ENCODE data around the gene GMNN. TPM values are rescaled to one million over a fixed set of nuclear protein-coding genes. Genes with fewer than 3 reads are reported as not detected.
"Not testable (repeated sequence)": the region's sequence is repeated elsewhere in the genome, so short reads cannot be mapped to it uniquely, and the experiment has no call there.

The GMNN gene
- total RNA-seq, 1 experiment from 2014 or later: 78.1 TPM

DNA sequence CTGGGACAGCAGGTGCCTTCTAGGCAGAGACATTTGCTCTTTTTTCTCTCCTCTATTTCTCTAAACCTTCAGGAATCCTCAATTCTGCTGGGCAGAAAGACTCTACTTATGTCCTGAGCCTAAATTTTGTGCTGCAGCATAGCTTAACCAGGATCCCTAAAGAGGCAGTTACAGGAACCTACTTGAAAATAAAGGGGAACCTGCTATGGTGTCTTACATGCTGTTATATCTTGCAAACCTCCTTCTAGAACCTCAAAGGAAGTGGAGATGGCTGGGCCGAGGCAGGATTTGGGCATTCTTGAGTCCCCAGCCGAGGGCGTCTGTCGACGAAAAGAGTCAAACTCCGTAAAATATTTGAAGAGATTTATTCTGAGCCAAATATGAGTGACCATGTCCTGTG is 17.1 kb upstream of the GMNN start:
- in situ Hi-C loops (cut with HindIII; ENCODE audit: low pct_unique_long_range_greater_than_20kb, low sequenced_read_pairs): no loop called here
- DNase-seq (ENCODE audit: low read depth, low spot score): no peak

DNA sequence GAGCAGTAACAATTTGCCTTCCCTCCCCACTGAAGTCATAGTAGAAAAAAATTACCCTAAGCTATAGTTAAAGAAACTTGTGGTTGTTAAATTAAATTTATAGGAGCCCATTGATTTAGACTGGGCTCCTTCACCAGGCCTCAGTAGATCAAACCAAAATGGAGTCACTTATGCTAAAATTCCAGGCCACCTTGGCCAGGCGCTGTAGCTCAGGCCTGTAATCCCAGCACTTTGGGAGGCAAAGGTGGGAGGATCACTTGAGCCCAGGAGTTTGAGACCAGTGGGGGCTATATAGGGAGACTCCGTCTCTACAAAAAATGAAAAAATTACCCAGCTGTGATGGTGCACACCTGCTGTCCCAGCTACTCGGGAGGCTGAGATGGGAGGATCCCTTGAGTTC is 15.0 kb upstream of the GMNN start:
- DNase-seq (ENCODE audit: low read depth, low spot score): no peak
- in situ Hi-C loops (cut with HindIII; ENCODE audit: low pct_unique_long_range_greater_than_20kb, low sequenced_read_pairs): no loop called here

DNA sequence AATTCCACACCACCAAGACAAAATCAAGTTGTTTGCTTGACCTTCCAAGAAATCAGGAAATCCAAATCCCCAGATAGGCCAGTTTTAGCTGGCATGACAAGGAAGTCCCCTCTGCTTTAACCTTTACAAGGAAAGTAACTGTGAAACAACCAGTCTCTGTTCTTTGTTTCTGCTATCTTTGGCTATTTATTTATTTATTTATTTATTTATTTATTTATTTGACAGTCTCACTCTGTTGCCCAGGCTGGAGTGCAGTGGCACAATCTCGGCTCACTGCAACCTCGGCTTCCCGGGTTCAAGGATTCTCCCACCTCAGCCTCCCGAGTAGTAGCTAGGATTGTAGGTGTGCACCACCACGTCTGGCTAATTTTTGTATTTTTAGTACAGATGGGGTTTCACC is 14.5 kb upstream of the GMNN start:
- no peak for DNase-seq (ENCODE audit: low read depth, low spot score)
- in situ Hi-C loops (cut with HindIII; ENCODE audit: low pct_unique_long_range_greater_than_20kb, low sequenced_read_pairs): no loop called here

DNA sequence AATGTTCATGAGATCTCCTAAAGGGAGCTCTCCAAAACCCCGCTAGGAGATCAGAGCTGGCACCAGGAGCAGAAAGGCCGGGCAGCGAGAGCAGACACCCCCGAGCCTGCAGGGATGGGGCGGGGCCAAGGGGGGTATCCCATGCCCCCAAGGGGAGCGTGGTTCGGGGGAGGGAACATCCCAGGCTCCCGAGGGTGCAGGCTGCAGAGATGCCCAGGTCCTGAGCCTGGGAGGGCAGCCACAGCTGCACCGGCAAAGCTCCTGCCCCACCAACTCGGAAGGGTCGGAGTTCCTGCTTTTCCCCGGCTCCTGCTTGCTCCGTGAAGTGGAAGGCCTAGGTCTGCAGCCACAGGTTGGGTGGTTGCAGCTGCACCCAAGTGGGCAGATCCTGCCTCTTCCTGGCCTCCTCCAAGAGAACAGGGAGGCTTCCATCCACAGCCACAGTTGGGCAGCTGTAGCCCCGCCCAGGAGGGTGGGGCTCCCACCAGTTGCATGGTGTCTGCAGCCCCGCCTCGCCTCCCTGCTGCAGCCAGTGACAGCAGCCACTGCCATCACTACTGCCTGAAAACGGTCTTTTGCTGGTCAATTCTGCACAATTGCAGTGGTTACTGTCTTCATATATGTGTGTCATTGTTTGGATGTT is 13.4 kb upstream of the GMNN start:
- peak; percentile 48 for DNase-seq (ENCODE audit: low read depth, low spot score)

DNA sequence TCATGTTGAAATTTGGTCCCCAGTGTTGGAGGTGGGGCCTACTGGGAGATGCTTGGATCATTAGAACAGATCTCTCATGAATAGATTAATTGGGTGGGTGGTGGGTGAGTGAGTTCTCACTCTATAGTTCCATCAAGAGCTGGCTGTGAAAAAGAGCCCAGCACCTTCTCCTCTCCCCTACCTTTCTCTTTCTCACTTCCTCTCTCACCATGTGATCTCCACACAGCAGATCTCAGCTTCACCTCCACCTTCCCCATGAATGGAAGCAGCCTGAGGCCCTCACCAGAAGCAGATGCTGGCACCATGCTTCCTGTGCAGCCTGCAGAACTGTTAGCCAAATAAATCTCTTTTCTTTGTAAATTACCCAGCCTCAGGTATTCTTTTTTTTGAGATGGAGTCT is 12.9 kb upstream of the GMNN start:
- no peak for DNase-seq (ENCODE audit: low read depth, low spot score)
- in situ Hi-C loops (cut with HindIII; ENCODE audit: low pct_unique_long_range_greater_than_20kb, low sequenced_read_pairs): no loop called here

More for the DNA sequence above, 13.4 kb upstream of the GMNN start:
- in situ Hi-C loops (cut with HindIII; ENCODE audit: low pct_unique_long_range_greater_than_20kb, low sequenced_read_pairs): no loop called here

DNA sequence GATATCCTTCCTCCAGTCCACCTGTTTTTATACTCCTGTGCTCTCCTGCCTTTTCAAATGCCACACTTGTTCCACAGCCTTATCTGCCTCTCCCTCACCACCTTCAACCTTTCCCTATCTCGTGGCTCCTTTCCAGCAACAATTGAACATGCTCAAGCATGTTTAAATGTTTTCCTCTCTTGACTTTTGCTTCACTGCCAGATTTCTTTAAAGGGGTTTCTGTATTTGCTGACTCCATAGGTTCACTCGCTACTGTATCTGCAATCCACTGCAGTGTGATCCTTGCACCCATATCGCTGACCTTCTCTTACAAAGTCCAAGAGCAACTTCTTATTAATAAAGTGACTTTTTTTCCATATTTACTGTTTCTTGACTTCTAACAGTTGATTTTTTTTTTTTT is 11.2 kb upstream of the GMNN start:
- in situ Hi-C loops (cut with HindIII; ENCODE audit: low pct_unique_long_range_greater_than_20kb, low sequenced_read_pairs): no loop called here
- no peak for DNase-seq (ENCODE audit: low read depth, low spot score)

DNA sequence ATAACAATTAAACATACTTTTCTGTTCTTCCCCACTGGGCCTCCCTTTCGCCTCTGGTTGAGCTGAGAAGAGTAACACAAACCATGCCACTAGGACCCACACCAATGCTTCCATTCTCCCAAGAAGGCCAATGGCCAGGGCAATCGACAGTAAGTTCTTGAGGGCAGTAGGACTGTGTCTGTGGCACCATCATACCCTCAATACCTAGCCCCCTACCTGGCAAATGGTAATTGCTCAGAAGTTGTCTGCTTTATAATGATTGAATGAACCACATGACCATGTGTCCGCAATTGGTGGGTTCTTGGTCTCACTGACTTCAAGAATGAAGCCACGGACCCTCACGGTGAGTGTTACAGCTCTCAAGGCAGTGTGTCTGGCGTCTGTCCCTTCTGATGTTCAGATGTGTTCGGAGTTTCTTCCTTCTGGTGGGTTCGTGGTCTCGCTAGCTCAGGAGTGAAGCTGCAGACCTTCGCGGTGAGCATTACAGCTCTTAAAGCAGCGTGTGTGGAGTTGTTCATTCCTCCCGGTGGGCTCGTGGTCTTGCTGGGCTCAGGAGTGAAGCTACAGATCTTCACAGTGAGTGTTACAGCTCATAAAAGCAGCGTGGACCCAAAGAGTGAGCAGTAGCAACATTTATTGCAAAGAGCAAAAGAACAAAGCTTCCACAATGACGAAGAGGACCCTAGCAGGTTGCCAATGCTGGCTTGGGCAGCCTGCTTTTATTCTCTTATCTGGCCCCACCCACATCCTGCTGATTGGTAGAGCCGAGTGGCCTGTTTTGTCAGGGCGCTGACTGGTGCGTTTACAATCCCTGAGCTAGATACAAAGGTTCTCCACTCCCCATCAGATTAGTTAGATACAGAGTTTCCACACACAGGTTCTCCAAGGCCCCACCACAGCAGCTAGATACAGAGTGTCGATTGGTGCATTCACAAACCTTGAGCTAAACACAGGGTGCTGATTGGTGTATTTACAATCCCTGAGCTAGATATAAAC is 9.6 kb upstream of the GMNN start:
- in situ Hi-C loops (cut with HindIII; ENCODE audit: low pct_unique_long_range_greater_than_20kb, low sequenced_read_pairs): not testable (repeated sequence)

DNA sequence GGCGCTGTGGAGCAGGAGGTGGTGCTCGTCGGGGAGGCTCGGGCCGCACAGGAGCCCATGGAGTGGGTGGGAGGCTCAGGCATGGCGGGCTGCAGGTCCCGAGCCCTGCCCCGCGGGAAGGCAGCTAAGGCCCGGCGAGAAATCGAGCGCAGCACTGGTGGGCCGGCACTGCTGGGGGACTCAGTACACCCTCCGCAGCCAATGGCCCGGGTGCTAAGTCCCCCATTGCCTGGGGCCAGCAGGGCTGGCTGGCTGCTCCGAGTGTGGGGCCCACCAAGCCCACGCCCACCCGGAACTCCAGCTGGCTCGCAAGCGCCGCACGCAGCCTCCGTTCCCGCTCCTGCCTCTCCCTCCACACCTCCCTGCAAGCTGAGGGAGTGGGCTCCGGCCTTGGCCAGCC is 8.8 kb upstream of the GMNN start:
- in situ Hi-C loops (cut with HindIII; ENCODE audit: low pct_unique_long_range_greater_than_20kb, low sequenced_read_pairs): not testable (repeated sequence)

More for the DNA sequence above, 9.6 kb upstream of the GMNN start:
- not testable (repeated sequence) for DNase-seq (ENCODE audit: low read depth, low spot score)

DNA sequence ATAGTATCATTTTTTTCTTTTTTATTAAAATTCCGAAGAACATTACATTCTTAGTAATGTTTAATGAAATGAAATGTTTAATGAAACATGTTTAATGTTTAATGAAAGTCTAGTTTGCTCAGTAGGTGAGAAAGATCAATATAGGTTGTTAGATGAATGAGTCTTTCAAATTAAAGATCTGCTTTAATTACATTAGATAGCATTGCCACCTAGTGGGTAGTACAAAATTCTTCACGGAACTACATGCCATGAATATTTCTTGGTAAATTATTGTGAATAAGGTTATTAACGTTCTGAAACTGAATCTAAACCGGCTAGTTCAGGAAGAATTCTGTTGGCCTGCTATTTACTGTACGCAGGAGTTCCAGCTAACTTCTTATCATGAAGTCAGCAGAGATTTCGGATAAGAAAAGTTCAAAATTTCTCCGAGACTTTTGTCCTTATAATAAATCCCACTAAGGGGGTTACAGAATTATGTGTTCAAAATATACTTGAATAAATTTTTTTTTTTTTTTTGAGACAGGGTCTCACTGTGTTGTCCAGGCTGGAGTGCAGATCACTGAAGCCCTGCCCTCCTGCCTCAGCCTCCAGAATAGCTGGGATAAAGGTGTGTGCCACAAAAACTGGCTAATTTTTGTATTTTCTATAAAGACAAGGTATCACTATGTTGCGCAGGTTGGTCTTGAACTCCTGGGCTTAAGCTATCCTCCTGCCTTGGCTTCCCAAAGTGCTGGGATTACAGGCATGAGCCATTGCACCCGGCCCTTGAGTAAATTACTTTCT is 7.9 kb upstream of the GMNN start:
- peak; percentile 66 for DNase-seq (ENCODE audit: low read depth, low spot score)

More for the DNA sequence above, 8.8 kb upstream of the GMNN start:
- DNase-seq (ENCODE audit: low read depth, low spot score): not testable (repeated sequence)

DNA sequence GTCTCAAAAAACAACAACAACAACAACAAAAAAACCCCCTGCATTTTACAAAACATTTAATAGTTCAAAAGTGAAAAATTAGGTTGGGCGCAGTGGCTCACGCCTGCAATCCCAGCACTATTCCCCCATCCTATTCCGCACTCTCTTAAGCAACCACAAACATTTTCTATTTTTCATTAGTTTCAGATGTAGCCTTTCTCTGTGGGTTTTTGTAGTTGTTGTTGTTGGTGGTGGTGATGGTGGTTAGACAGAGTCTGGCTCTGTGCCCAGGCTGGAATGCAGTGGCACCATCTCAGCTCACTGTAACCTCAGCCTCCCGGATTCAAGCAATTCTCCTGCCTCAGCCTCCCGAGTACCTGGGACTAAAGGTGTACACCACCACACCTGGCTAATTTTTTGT is 6.4 kb upstream of the GMNN start:
- in situ Hi-C loops (cut with HindIII; ENCODE audit: low pct_unique_long_range_greater_than_20kb, low sequenced_read_pairs): no loop called here
- DNase-seq (ENCODE audit: low read depth, low spot score): no peak

More for the DNA sequence above, 7.9 kb upstream of the GMNN start:
- in situ Hi-C loops (cut with HindIII; ENCODE audit: low pct_unique_long_range_greater_than_20kb, low sequenced_read_pairs): no loop called here

DNA sequence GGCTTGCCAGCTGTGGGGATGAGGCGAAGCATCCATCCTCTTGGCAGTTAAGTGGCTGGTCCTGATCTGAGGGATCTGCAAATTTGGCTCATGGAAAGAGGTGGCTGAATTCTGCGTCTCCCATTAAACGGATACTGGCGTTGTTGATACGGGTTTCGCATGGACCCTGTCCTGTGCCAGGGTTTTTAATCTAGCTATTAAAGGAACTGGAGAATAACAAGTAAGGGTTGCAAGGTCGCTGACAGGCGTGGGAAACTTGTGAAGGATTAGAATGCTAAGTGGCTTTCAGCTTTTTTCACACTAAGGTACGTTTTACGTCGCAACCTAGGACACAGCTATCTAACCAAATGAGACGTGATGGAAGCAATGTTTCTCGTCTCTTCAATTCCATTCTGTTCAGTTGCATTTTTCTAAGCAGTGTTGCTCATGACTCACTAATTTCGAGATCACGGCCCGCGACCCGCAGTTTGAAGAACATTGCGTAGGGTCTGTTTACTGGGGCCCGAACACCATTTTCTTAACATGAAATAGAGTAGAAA is 852 bp downstream of the GMNN start:
- in situ Hi-C loops (cut with HindIII; ENCODE audit: low pct_unique_long_range_greater_than_20kb, low sequenced_read_pairs): no loop called here
- no peak for DNase-seq (ENCODE audit: low read depth, low spot score)

DNA sequence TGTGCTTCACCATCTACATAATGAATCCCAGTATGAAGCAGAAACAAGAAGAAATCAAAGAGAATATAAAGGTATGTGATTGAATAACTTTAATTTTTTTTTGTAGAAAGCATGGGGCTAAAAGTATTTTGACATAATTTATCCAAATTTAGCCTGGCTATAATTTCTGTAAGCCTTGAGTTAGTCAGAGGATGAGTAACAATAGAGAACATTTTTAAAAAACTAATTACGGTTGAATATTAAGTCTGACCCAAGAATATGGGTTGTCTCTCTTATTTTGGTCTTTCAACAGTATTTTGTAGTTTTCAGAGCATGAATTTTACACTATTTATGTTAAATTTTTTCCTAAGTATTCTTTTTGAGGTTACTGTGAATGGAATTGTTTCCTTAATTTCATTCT is 2.5 kb downstream of the GMNN start:
- in situ Hi-C loops (cut with HindIII; ENCODE audit: low pct_unique_long_range_greater_than_20kb, low sequenced_read_pairs): no loop called here
- no peak for DNase-seq (ENCODE audit: low read depth, low spot score)

DNA sequence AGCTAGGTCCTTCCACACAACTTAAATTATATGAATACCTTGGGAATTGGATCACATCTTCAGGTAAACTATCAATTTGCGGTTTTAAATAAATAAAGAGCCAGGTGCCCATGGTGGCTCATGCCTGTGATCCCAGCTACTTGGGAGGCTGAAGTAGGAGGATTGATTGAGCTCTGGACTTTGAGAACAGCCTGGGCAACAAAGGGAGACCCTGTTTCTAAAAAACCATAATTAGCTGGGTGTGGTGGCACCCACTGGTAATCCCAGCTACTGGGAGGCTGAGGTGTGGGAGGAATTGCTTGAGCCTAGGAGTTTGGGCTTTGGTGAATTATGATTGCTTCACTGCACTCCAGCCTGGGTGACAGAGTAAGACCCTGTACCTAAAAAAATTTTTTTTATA is 3.4 kb downstream of the GMNN start:
- in situ Hi-C loops (cut with HindIII; ENCODE audit: low pct_unique_long_range_greater_than_20kb, low sequenced_read_pairs): no loop called here
- DNase-seq (ENCODE audit: low read depth, low spot score): no peak

DNA sequence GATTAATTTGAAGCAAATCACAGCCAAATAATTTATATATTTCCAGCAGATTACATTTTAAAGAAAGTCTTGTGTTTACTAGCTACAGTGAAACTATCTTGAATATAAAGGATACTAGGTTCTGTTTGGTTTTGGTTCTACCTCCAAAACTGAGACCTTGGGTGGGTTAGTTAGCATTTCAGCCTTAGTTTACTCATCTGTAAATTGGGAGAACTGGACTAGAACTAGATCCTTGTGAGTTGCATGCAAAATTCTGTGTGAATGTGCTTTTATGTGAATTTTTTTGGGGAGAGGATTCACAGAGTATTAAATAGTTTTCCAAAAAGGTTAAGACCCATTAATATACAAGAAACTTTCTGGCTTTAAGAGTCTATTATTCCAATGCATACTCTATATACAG is 4.1 kb downstream of the GMNN start:
- in situ Hi-C loops (cut with HindIII; ENCODE audit: low pct_unique_long_range_greater_than_20kb, low sequenced_read_pairs): no loop called here
- no peak for DNase-seq (ENCODE audit: low read depth, low spot score)

DNA sequence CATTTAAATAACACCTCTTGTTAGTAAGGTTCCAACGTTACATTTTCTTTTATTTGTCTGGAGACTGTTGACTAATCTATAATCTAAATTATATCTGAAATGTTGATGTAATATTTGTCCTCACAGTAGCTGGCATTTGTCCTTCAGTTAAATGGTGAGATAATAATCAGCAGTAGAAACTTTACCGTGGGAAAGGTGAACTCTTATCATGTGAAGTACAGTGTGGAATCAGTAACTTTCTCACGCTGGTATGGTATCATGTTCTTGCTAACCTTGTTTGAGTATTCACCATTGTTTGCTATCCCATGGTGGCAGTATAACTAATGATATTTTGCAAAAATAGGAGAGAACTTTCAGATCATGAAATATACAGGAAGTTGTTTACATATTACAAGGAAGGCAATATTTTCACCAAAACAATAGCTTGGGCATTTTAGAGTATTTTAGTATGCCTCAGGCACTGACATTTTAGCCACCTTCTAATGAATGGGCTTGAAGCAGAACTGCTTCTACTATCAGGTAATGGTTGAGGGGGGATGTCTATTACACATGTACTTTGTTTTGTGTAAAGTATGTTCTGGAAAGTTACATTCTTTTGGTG is 4.8 kb downstream of the GMNN start:
- DNase-seq (ENCODE audit: low read depth, low spot score): no peak

DNA sequence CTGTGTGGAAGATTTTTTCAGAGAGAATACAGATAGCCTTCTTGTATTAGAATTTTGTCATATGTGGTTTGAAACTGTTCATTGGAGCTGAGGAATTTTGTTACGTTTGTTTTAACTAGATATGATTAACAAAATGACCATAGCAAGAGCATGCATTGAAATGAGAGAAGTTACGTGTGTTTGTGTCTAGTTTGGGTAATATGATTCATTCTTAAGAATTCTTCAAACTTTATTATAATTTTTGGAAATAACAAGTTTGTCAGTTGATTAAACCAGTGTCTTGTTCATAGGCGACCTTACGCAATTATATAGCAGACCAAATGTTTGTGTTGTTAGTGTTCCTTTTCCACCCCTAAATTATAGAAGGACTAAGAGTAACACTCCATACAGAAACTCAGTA is 5.5 kb downstream of the GMNN start:
- in situ Hi-C loops (cut with HindIII; ENCODE audit: low pct_unique_long_range_greater_than_20kb, low sequenced_read_pairs): no loop called here
- DNase-seq (ENCODE audit: low read depth, low spot score): no peak

More for the DNA sequence above, 4.8 kb downstream of the GMNN start:
- in situ Hi-C loops (cut with HindIII; ENCODE audit: low pct_unique_long_range_greater_than_20kb, low sequenced_read_pairs): no loop called here

DNA sequence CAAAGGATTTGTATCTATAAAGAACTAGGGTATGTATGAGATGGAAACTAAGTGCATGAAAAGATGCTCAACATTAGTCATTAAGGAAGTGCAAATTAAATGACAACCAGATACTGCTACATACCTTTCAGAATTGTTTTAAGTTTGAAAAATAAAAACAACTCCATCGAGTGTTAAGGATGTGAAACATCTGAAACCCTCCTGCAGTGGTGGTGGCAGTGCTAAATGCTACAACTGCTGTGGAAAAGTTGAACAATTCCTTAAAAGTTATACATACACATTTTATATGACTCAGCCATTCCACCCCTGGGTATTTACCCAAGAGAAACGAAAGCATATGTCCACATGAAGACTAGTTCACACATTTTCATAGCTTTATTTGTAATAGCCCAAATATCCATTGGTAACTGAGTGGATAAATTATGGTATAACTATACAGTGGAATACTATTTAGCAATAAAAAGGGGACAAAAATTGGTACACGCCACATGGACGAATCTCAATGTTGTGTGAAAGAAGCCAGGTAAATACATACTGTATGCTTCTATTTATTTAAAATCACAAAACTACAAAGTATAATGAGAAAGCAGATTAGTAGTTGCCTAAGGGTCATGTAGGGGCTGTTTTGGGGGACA is 13.4 kb downstream of the GMNN start:
- in situ Hi-C loops (cut with HindIII; ENCODE audit: low pct_unique_long_range_greater_than_20kb, low sequenced_read_pairs): no loop called here
- no peak for DNase-seq (ENCODE audit: low read depth, low spot score)
